GM19238 (cell line): ENCODE measurements around the gene KCNQ1OT1.

ENCODE experiments used
- DNase-seq: peaks from one replicate; pipeline ENCODE4 v3.0.0; 2011; ENCODE audit warnings: low spot score; ENCODE audit not compliant: insufficient read length

Gene KCNQ1OT1

GRCh38 chr11:2699531-2700414 lies at the start of gene KCNQ1OT1:
Gene KCNQ1OT1, minus strand, starts transcription at chr11:2699994.
- DNase-seq: peak; percentile 95

DNA sequence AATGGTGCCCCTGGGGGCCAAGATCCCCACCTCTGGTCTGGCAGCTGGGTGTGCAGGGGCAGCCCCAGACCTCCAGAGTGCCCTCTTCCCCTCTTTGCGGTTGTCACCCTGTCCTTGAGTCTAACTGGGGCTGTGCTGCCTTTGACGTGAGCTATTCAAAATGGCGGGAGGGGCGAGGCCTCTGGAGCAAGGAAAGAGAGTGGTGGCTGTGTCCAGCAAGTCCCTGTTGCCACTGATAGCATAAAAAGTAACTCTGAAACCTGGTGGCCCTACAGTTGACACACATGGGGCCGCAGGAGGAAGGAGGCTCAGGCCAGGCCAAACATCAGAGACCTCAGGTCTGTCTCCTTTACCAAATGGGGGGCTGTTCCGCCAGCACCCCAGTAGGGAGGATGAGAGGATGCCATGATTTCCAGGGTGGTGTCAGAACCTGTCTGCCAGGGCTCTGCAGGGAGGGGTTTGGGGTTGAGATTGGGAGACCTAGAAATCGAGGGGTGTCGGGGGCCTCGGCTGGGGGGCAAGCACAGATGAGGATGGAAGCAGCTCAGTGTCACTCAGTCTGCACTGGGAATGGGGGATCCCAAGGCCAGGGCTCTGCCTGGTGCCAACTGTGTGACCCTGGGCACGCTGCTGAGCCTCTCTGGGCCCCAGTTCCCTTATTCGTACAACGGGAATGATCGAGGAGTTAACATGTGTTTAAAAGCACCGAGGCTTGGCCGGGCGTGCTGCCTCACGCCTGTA lies 49.2 kb upstream of the KCNQ1OT1 start:
- DNase-seq: no peak

DNA sequence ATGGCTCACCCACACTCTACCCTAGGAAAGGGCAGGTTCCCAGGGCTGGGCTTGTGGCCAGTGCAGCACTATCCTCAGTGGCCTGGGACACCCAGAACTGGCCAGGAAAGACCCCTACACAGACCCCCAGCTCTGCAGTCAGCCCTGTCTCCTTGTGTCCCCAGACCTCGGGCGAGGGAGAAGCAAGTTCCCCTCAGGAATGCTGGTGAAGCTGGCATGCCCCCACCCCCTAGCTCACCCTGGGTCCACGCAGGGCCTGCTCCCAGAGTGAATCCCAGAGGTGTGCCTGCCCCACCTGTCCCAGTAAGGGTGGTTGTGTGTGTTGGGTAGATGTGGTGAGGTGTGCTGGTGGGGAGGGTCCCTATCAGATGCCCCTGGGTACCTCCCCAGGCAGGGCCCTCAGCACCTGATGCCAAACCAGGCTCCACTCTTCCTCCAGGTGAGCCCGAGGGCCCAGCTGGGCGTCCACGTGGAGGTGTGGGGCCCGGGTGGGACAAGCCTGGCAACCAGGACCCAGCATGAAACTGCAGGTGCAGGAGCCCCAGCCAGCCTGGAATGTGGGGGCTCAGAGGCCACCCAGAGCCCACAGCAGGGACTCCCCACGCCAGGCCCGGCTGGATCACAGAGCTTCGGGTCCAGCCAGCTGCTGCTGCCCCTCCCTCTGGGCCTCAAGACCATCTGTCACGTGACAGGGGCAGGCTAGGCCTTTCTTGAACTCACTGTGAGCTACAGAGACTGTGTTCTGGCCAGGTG lies 48.4 kb upstream of the KCNQ1OT1 start:
- no peak for DNase-seq

- DNase-seq: no peak
These were observed 47.6 kb upstream of the KCNQ1OT1 start for GRCh38 chr11:2747248-2748027.

- no peak for DNase-seq
These were observed 46.8 kb upstream of the KCNQ1OT1 start for GRCh38 chr11:2746401-2747247.

DNA sequence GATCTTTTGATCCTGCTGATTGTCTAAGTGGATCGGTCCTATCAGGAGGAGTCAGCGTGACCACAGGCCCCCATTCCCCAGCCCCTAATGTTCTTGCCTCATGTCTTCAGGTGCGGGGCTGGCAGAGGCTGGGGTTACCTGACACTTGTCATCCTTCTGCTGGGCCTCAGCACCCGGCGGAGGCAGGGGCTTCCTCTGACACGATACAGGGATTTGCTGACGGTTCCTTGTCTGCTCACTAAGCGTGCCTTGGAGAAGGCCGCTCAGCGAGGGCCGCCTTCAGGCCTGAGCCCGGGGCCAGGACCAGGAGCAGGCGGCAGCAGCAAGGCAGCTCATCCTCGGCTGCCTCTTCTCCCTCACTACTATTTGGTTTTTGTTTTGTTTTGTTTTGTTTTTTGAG lies 45.7 kb upstream of the KCNQ1OT1 start:
- no peak for DNase-seq

GRCh38 chr11:2744166-2744565 lies 44.4 kb upstream of the KCNQ1OT1 start:
- no peak for DNase-seq

DNA sequence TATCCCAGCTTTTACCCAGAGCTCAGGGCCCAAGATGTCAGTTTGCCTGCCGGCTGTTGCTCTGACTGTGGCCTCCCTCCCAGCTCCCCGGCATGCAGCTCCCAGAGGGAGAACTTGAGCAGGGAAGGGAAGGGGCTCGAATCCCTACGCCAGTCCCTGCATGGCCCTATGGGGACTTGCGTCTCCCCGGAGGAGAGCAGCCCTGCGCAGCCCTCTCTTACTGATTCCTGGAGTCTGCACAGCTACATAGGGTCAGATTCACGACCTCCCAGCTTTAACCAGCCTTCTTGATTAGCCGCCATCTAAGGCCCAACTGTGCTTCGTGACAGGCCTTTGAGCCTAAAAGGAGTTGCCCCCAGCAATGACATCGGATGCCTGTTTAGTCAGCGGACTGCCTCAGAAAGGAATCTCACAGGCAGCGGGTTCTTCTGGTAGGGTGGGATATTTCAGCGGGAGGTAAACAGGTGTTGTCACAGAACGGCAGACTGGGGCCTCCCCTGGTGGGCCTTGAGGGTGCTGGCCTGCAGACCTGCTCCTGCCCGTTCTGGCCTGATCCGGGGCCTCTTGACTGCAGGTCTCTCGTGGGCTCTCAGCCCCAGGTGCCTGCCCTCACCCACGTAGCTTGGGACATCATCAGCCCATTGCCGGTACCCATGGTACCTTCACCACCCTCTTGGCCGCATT lies 43.8 kb upstream of the KCNQ1OT1 start:
- DNase-seq: no peak

DNA sequence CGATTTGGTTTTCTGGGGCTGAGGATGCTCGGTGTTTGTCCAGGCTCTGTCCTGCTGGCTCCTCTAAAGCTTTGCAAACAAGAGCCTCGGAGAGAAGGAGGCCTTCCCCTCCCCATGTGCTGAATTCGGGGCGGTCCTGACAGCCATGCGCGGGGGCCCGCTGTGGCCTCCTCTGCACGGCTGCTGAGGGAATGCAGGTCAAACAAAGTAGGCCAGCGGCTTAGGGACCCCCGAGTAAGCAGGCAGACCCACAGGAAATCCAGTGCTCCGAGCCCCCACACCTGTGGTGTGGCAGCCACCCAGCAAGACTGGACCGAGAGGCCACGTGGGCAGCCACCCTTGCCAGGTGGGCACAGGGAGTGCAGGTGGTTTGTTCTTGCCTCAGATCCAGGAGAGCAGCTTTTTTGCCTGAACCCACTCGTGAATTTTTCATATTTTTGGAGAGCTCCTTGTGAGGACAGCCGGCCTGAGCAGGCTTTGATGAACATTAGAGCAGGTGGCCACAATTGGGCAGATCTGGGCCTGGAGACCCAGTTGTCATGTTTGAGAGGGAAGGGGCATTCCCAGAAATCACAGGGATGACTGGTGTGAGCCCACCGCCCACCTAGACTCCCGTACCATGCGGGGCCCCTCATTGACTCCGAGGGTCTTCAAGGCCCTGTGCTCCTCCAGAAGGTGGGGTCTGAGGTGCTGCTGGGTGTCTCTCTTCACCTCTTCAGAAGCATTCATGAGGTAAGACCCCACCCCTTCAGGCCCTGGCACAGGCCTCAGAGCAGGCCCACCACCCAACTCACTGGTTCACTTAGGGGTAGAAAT lies 43.0 kb upstream of the KCNQ1OT1 start:
- no peak for DNase-seq

- DNase-seq: no peak
These were observed 42.4 kb upstream of the KCNQ1OT1 start for GRCh38 chr11:2742201-2742600.

- no peak for DNase-seq
These were observed 41.8 kb upstream of the KCNQ1OT1 start for GRCh38 chr11:2741377-2742131.

GRCh38 chr11:2741006-2741376 lies 41.2 kb upstream of the KCNQ1OT1 start:
- no peak for DNase-seq

GRCh38 chr11:2740275-2740940 lies 40.6 kb upstream of the KCNQ1OT1 start:
- no peak for DNase-seq

- no peak for DNase-seq
These were observed 39.9 kb upstream of the KCNQ1OT1 start for GRCh38 chr11:2739531-2740274.

GRCh38 chr11:2738551-2739431 lies 39.0 kb upstream of the KCNQ1OT1 start:
- no peak for DNase-seq

DNA sequence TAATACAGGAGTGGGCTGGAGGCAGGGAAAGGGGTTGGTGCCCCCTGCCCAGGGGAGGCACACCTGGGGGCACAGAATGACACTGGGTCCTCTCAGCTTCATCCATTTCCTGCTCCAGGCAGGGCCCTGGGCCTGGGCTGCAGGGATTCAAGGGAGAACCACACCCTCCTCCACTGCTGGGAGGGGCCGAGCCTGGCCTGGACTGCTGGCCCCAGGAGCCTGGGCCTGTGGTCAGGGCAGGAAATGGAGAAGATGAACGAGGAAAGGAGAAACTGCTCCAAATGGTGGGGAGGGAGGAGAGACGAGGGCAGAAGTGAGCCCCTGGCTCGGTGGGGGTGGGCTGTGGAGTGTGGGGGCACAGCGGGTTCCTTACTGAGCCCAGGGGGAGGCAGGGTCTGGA lies 38.1 kb upstream of the KCNQ1OT1 start:
- no peak for DNase-seq
